ENCODE data around the gene COQ10B.
A peak's percentile ranks its signal among the peaks of the same experiment; 100 is the strongest.
"Not testable (repeated sequence)": the region's sequence is repeated elsewhere in the genome, so short reads cannot be mapped to it uniquely, and the experiment has no call there.

Gene COQ10B

DNA sequence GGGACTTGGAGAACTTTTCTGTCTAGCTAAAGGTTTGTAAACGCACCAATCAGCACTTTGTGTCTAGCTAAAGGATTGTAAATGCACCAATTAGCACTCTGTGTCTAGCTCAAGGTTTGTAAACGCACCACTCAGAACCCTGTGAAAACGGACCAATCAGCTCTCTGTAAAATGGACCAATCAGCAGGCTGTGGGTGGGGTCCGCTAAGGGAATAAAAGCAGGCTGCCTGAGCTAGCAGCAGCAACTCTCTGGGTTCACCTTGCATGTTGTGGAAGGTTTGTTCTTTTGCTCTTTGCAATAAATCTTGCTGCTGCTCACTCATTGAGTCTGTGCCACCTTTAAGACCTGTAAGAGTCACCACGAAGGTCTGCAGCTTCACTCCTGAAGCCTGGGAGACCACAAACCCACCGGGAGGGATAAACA, 2.4 kb upstream of the COQ10B start:
- DNase-seq (ENCODE audit: low read depth in 2 of 2, low spot score in 1 of 2): not testable (repeated sequence)

DNA sequence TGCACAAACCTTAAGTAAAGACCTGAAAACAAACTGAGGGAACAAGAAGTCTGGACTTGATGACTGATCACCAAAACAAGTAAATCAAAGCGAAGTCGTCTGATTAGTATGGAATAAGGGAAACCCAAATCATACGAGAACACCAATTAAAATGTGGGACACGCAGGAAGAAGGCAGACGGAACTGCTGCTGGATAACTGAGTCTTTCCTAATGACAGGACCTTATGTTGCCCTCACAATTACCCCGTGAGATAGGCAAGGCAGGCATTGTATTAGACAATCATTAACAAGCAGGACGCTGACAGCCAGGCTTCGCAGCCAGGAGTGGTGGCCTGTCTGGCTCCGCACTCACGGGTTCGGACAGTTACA, 614 bp upstream of the COQ10B start:
- DNase-seq (ENCODE audit: low read depth in 2 of 2, low spot score in 1 of 2): no peak

DNA sequence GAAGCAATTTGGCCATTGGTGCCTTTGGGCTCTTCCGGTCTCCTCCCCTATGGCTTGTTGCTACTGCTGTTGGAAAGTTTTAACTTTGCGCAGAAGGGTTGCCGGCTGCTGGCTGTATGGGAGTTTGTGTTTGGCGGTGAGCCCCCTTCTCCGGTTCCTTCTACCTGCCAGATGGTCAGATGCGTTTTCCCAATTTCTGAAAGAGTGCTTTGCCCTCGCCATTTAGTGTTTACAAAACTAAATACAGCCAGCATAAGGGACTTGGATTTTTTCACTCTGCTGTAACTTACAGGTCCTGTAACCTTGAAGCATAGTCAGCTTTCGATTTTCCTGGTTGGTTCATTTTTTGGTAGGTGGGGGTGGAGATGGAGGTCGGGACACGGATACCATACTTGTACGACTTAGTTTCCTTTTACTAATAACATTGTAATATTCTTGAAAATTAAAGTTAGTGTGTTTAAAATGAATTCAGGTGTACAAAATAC, 604 bp downstream of the COQ10B start:
- no peak for DNase-seq (ENCODE audit: low read depth in 2 of 2, low spot score in 1 of 2)

DNA sequence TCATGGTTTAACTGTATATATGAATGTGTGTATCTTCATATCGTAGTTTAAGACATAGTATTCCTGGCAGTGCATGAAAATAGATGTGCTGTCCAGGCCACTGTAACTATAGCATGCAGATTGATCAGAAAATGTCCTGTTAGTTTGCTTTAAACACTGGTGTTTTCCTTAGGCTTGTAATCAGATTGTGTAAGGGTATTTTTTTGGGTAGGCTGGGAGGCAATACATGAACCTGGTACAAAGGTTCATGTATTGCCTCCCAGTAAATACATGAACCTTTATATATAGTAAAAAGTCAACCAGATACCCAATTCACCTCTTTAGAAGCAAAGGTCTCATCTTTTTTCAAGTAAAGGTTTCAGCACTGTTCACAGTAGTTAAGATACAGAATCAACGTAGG, 1.6 kb downstream of the COQ10B start:
- no peak for DNase-seq (ENCODE audit: low read depth in 2 of 2, low spot score in 1 of 2)

DNA sequence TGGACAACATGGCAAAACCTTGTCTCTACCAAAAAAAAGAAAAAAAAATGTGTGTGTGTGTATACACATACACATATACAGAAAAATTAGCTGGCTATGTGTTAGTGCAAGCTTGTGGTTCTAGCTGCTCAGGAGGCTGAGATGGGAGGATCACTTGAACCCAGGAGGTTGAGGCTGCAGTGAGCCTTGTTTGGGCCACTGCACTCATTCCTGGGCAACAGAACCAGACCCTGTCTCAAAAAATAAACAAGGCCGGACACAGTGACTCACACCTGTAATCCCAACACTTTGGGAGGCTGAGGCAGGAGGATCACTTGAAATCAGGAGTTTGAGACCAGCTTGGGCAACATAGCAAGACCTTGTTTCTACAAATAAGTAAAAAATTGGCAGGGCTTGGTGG, 2.1 kb downstream of the COQ10B start:
- DNase-seq (ENCODE audit: low read depth in 2 of 2, low spot score in 1 of 2): no peak

DNA sequence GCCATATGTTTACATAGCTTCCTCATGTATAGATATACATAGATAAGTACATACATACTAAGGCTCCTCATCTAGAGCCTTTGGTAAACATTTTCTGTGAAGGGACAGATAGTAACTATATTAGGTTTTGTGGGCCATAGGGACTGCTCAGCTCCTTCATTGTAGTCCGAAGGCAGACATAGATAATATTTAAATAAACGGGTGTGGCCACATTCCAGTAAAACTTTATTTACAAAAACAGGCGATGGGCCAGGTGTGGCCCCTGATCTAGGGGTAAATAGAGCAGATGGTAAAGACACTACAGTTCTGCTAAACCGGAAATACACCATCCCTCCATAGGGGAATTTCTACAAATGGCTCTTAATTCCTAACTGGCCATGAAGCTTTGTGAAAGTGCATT, 7.3 kb downstream of the COQ10B start:
- DNase-seq (ENCODE audit: low read depth in 2 of 2, low spot score in 1 of 2): no peak

DNA sequence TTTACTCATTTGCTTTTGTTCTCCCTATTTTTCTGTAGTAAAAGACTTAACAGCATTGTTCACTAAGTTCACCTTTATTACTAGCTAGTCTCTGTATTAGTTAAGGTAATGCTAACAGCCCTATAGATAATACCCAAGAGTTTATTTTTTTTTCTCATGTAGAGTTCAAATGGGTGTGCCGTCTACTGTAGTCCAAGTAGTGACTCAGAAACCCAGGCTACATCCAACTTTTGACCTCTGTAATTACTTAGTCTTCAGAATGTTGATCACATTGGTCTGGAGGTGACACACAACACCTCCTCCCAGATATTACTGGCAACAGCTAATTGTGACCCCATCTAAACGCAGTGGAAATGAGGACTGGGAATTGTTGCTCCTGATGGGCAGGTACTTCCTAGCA, 7.7 kb downstream of the COQ10B start:
- no peak for DNase-seq (ENCODE audit: low read depth in 2 of 2, low spot score in 1 of 2)

DNA sequence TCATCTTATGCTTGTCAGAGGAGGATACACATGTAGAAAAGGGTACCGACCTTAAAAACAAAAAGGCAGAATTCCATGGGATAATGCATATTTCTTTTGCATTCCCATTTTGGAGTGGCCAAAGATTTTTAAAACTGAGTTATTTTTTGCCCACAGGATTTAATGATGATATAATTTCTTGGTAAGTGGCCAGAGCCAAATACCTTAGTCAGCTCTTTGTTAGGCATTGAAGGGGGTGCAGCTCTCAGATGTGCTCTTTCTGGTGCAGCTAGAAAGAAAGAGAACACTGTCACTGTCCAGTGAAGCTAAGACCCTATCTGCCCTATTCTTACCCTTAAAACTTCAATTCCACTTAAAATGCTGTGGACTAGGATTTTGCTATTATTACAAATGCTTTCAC, 10.8 kb downstream of the COQ10B start:
- DNase-seq (ENCODE audit: low read depth in 2 of 2, low spot score in 1 of 2): no peak

DNA sequence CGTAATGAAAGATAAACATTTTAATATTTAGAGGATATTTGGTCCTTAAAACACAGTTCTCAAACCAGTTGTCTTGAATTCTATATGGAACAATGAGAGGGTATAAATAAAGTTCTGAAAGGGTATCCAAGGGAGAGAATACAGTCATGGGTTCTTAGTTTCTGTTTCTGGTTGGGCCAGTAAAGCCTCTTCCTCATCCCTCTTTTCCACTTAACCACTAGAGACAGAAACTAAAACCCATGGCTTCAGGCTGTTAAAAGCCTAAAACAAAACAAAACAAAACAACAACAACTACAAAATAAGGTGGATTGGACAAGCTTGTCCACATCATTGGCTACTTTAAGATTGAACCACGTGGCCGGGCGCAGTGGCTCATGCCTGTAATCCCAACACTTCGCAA, 18.8 kb downstream of the COQ10B start:
- DNase-seq (ENCODE audit: low read depth in 2 of 2, low spot score in 1 of 2): no peak

DNA sequence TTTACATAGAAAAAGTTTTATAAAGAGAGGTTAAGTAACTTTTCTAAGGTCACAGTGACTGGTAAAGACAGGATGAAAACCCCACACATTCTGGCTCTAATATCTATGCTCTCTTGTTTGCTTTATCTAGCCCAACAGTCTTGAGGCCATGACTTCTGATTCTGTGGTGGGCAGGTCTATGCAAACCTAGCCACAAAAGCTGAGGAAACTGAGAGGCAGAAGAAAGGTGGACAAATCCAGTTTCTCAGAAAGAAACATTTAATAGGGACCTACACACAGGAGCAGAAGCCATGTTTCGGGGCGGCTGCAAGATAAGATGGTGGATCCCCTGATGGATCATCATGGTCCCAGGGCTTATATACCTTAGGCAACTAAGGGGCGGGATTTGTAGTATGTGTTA, 24.4 kb downstream of the COQ10B start:
- DNase-seq (ENCODE audit: low read depth in 2 of 2, low spot score in 1 of 2): no peak

DNA sequence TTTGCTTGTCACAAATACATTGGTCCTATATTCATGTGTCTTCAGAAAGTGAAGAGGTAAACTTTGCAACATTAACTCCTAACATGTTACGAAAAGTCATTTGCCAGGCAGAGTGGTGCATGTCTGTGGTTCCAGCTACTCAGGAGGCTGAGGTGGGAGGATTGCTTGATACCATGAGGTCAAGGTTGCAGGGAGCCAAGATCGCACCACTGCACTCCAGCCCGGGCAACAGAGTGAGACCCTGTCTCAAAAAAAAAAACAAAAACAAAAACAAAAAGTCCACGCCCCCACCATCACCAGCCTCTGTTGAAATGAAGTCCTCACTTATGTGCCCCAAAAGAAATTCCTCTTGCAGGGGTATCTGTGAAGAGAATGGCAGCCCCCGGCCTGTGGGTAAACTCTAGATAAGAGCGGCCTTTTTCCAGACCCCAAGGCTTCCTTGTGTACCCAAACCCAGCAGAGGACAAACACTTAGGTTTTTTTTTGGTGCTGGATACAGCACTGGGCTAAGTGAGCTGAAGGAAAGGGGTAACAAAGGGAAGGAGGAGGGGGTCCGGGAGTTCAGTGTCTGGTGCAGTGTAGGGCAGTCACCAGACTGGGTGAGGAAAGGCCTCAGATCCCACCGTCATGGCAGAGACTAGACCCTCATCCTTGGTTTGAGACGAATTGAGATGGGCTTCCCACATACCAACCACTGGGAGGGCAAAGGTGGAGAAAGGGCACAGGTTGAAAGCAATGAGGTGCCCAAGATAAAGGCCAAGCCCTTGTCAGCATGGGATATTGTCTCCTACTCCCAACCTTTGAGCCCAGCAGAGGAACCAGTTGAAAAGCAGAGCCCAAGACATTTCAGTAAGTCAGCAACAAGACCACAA, 27.0 kb downstream of the COQ10B start:
- DNase-seq (ENCODE audit: low read depth in 2 of 2, low spot score in 1 of 2): no peak

DNA sequence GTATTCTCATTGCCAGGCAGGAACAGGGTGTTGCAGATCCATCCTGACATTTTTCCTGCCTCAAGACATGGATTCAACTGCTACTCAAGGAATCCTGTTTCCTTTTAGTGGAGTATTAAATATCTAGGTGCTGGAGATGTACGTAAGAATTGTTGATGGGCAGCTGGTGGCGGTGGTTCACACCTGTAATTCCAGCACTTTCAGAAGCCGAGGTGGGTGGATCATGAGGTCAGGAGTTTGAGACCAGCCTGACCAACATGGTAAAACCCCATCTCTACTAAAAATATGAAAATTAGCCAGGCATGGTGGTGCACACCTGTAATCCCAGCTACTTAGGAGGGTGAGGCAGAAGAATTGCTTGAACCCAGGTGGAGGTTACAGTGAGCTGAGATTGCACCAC, 30.9 kb downstream of the COQ10B start:
- DNase-seq (ENCODE audit: low read depth in 2 of 2, low spot score in 1 of 2): not testable (repeated sequence)

DNA sequence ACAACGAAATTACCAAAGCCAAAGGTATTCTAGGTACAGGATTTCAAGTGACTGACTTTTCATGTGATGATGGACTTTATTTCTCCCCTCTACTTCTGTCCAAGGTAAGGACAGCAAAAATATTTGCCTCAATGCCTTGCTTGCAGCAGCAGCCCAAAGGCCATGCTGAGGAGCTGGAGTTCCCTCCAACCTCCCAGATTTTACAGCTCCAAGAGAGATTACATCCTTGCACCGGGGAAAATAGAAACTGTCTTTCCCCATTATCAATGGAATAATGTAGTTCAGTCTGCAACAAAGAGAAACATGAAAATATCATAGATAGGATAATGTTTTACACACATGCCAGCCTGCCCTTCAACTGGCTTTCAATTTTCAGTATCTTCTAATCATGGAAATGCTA, 32.8 kb downstream of the COQ10B start:
- DNase-seq (ENCODE audit: low read depth in 2 of 2, low spot score in 1 of 2): no peak

DNA sequence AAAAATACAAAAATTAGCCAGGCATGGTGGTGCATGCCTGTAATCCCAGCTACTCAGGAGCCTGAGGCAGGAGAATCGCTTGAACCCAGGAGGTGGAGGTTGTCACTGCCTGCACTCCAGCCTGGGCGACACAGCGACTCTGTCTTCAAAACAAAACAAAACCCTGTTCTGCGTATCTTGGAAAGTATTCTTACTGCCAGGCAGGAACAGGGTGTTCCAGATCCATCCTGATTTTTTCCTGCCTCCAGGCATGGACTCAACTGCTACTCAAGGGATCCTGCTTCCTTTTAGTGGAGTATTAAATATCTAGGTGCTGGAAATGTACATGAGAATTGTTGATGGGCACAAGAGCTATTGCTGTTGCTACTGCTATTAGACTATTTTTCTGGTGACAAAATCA, 34.0 kb downstream of the COQ10B start:
- no peak for DNase-seq (ENCODE audit: low read depth in 2 of 2, low spot score in 1 of 2)

DNA sequence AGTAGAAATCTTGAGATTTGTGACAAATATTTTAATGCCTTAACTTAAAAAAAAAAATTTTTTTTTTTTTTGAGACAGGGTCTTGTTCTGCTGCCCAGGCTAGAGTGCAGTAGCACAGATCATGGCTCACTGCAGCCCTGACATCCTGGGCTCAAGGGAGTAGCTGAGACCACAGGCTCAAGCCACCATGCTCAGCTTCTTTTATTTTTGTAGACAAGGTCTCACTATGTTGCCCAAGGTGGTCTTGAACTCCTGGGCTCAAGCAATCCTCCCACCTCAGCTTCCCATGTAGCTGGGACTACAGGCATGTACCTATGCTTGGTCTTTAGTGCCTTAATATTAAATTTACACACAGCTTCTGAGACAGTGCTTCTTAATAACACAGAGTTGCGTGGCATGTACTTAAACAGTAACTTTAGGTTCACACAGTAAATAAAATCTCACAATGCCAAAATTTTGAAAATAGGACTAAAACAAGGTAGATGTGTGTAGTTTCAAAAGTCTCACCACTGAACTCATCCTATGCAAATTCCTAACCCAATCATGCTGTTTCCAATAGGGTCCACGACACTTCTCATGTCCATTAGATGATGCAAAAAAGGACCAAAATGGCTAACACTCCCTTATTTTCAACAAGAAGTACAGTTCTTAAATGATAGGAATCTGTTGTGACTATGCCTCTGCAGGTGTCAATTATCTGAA, 42.2 kb downstream of the COQ10B start:
- no peak for DNase-seq (ENCODE audit: low read depth in 2 of 2, low spot score in 1 of 2)

DNA sequence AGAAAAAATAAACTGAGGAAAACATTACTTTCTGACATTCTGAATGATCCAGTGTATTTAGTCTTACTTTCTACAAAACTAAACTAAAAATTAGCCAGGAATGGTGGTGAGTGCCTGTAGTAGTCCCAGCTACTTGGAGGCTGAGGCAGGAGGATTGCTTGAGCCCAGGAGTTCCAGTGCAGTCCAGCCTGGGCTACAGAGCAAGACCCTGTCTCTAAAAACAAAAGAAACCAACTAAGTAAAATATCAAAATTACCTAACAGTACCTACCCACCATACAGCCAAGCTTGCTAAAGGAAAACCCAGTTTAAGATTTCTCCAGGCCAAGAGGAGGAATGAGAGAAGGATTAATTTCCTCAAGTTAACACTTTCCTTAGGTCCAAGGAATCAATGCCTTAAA, 43.3 kb downstream of the COQ10B start:
- no peak for DNase-seq (ENCODE audit: low read depth in 2 of 2, low spot score in 1 of 2)

DNA sequence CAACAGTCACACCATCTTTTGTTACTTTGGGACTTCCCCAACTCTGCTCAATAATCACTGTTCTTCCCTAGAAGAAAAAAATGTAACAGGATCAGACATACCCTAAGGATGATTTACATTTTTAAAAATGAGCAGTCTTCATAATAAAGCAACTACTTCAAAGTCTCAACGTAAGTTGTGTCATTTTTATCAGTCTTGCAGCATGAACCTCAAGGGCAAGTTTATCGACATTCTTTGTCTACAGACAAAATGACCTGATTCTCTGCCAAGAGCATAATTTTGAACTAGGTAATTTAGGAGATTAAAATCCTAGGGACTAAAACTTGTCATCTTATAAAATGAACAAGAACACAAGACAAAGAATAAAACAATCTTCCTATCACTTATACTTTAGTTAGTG, 44.0 kb downstream of the COQ10B start:
- DNase-seq (ENCODE audit: low read depth in 2 of 2, low spot score in 1 of 2): no peak

DNA sequence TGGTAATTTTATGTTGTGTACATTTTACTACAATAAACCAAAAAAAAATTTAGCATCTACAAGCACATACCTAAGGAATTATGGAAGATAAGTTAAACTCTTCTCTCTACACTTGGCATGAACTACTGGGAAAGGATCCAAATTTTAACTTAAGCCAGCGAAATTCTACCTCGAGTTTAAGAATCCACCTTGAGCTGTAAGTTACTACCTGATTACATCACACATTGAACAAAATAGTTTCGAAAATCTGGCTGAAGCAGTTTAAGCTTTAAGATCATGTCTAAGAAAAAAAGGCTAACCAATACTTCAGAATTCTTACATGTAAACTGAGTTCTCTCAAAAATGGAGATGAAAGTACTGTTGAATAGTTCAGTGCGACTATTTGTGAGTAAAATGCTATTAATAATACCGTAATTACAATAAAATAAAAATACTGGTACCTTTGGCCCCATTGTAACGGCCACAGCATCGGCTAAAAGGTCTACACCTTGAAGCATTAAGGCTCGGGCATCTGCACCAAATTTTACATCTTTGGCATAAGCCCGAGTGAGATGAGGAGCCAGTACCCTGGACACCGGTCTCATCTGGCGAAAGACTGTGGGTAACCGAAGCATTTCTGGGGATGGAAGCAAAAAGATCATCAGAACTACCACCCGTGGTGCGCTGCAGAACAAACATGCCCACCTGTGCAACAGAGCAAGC, 45.0 kb downstream of the COQ10B start:
- no peak for DNase-seq (ENCODE audit: low read depth in 2 of 2, low spot score in 1 of 2)

DNA sequence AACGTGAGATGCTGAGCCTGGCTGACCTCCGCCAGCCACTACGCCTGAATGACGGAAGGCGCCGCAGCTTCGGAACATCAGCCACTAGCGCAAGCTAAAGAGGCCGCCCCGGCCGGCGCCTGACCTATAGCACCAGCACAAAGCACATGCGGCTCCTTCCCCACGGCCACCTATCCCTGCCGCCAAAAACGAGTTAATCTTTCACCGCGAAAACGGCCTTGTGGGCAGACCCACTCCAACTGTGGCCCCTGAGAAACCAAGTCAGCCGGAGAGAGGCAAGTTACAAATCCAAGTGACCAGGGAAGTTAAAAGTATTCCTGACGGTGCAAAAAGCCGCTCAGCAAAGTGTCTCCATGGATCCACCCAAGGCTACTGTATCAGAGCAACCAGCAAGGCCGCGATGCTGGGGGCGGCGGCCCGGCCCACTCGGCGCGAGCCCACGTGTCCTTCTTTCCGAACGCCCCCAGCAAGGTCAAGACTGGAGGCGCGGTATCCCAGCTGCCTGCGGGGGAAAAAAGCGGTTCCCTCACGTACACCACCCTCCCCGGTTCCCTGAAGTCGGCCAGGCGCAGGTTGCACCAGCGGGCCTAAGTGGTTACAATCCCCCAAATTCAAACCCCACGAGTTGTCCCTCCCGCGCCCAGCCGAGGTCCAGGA, 45.7 kb downstream of the COQ10B start:
- DNase-seq (ENCODE audit: low read depth in 2 of 2, low spot score in 1 of 2): peak; percentile 9 to 30

DNA sequence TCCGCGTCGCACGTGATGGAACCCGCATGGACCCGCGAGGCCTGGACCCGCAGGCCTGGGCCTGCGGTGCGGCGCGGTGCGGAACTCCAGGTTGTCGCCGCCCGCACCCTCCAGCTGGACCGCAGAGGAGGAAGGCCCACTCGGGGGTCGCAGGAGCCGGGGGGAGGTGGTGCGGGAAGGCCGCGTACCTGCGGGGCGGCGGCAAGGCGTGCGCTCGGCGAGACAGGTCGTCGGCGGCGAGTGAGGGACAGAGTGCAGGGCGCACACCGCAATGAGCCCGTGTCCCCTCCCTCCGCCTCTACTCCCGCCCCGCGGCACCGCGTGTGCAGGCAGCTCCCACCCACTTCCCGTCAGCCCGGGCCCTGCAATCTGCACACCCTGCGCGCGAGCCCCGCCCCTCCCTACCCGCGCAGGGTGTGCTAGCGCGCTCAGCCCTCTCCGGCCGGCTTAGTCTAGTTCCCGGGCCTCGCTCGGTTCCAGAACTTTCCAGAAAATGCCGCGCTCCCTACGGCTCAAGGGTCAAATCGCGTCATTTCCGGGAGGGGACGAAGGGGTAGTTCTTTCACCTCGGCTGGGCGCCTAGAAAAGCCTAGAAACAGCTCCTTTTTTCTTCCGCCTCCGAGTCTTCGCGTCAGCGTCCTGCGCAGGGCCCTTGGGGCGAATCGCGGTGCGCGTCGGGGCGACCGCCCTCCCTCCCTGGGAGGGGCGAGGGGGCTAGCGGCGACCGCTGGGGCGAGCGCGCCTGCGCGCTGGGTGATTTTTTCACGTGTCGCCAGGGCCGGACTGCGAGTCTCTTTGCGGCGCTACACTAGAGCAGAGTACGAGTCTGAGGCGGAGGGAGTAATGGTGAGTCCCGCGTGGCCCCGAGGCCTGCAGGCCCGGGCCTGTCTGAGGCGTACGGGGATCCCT, 46.5 kb downstream of the COQ10B start, which contains the start of the genes HSPD1 and HSPE1:
TSS of gene HSPD1 (minus strand) at position 247 of the 909 bp plus-strand sequence. CDS start 992 bp downstream, outside the sequence.
TSS of gene HSPE1 (plus strand) at position 786 of the 909 bp plus-strand sequence. CDS start at position 844, 58 bp downstream.
- peak; percentile 97 for DNase-seq (ENCODE audit: low read depth in 2 of 2, low spot score in 1 of 2)

Data from stimulated activated CD8-positive, alpha-beta memory T cell treated with anti-CD3 and anti-CD28 coated beads, Interleukin-4, amount 100 ng/mL, for 4 hours (primary cell).